ENCODE results near the gene NCKAP5.

GRCh38 chr2:132793532-132793931 lies 774.7 kb downstream of the NCKAP5 start:
- TF ChIP-seq CTCF (IDR thresholded peaks at IDR 0.05) (no peak), POLR2A (IDR thresholded peaks at IDR 0.05) (no peak)
